Prostate gland (tissue), 2 donors: ENCODE measurements around the gene RPL7L1. TPM values are rescaled to one million over a fixed set of nuclear protein-coding genes. Genes with fewer than 3 reads are reported as not detected.

Source experiments
- DNase-seq: peaks from one replicate; pipeline ENCODE4 v3.0.0-alpha.2; 2019; ENCODE audit warnings: low spot score
- H3K27ac ChIP-seq, 2 donors: fragments of 200-600 bp; sonication (generic); 2 replicates each; pipeline ENCODE4 v1.5.1; 2017 to 2019
- H3K27me3 ChIP-seq: fragments of 200-600 bp; sonication (generic); replicated peaks from 2 replicates; pipeline ENCODE4 v1.5.1; 2019; ENCODE audit not compliant: insufficient read depth
- H3K36me3 ChIP-seq, 2 donors: fragments of 200-600 bp; sonication (generic); 1 replicate in 1 of 2; 2 replicates in 1 of 2; pipeline versions ENCODE4 v1.5.1 to v1.8.1; 2017 to 2019
- H3K4me1 ChIP-seq: fragments of 200-600 bp; sonication (generic); replicated peaks from 2 replicates; pipeline ENCODE4 v1.5.1; 2019
- H3K4me3 ChIP-seq, 2 donors: fragments of 200-600 bp; sonication (generic); 2 replicates each; pipeline ENCODE4 v1.5.1; 2017 to 2019
- H3K9me3 ChIP-seq: fragments of 200-600 bp; sonication (generic); 2 replicates; pipeline ENCODE4 v1.5.1; 2017
- POLR2A ChIP-seq: fragments of 450-650 bp; IDR thresholded peaks from one replicate; pipeline ENCODE4 v1.6.1; 2016; ENCODE audit warnings: antibody characterized with exemption, mild to moderate bottlenecking
- POLR2AphosphoS5 ChIP-seq: sonication (generic); formaldehyde crosslinking; IDR thresholded peaks from one replicate; pipeline ENCODE4 v1.6.1; 2017; ENCODE audit warnings: antibody characterized with exemption
- WGBS: methylation state at CpG from one replicate; pipeline ENCODE4 v1.1.5; 2018; 5-methylcytosine and 5-hydroxymethylcytosine counted together
- intact Hi-C: fragments of 100-400 bp; cut with DNase I; formaldehyde crosslinking; loops from one replicate; pipeline ENCODE4 v1.14.2; 2022
- total RNA-seq, 2 donors: library from RNA; depleted of rRNA; stranded (reverse); fragments of >200 nt; gene quantifications; one replicate each; pipeline ENCODE4 v1.1.0, GENCODE V29; 2016
- TF ChIP-seq, protein P1 (sequence below), 4 experiments: fragments of 200-600 bp in 2 of 4; fragments of 450-650 bp in 2 of 4; sonication (generic) in 2 of 4; IDR thresholded peaks; 1 replicate in 3 of 4; 2 replicates in 1 of 4; pipeline ENCODE4 v1.5.1; 2016 to 2019; ENCODE audit warnings: antibody characterized with exemption in 4 of 4, mild to moderate bottlenecking in 2 of 4, moderate library complexity in 2 of 4

The RPL7L1 gene
- total RNA-seq, 2 donors from 2014 or later: 79.0 to 79.8 TPM

DNA sequence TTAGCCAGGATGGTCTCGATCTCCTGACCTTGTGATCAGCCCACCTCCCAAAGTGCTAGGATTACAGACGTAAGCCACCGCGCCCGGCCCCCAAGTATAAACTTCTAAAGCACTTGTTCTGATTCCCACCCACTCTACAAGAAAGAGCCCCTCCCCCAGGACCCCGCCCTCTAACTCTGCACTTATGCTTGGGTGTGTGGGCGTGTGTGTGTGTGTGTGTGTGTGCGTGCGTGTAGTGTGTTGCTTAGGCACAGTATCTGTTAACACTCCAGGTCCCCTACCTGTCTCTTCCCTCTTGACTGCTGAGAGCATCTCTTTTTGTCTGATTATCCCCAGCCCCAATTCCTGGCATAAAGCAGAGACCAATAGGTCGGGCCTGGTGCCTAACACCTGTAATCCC is 30.4 kb downstream of the RPL7L1 start:
- Histone ChIP-seq H3K27ac (no peak overlapping the region), H3K27me3 (no peaks in the 10 kb centered on the region), H3K36me3 (no peaks in the 10 kb centered on the region), H3K9me3 (no peaks in the 10 kb centered on the region), H3K4me3 (no peak overlapping the region), H3K4me1 (no peaks in the 10 kb centered on the region)
- intact Hi-C loops: no loop called here
- TF ChIP-seq POLR2AphosphoS5 (no peak), POLR2A (no peak)
- TF ChIP-seq, protein P1, sequence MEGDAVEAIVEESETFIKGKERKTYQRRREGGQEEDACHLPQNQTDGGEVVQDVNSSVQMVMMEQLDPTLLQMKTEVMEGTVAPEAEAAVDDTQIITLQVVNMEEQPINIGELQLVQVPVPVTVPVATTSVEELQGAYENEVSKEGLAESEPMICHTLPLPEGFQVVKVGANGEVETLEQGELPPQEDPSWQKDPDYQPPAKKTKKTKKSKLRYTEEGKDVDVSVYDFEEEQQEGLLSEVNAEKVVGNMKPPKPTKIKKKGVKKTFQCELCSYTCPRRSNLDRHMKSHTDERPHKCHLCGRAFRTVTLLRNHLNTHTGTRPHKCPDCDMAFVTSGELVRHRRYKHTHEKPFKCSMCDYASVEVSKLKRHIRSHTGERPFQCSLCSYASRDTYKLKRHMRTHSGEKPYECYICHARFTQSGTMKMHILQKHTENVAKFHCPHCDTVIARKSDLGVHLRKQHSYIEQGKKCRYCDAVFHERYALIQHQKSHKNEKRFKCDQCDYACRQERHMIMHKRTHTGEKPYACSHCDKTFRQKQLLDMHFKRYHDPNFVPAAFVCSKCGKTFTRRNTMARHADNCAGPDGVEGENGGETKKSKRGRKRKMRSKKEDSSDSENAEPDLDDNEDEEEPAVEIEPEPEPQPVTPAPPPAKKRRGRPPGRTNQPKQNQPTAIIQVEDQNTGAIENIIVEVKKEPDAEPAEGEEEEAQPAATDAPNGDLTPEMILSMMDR (IDR thresholded peaks at IDR 0.05): no peak
- no peak for DNase-seq
- WGBS: 96% methylated on average over 10 of the region's 10 CpGs

DNA sequence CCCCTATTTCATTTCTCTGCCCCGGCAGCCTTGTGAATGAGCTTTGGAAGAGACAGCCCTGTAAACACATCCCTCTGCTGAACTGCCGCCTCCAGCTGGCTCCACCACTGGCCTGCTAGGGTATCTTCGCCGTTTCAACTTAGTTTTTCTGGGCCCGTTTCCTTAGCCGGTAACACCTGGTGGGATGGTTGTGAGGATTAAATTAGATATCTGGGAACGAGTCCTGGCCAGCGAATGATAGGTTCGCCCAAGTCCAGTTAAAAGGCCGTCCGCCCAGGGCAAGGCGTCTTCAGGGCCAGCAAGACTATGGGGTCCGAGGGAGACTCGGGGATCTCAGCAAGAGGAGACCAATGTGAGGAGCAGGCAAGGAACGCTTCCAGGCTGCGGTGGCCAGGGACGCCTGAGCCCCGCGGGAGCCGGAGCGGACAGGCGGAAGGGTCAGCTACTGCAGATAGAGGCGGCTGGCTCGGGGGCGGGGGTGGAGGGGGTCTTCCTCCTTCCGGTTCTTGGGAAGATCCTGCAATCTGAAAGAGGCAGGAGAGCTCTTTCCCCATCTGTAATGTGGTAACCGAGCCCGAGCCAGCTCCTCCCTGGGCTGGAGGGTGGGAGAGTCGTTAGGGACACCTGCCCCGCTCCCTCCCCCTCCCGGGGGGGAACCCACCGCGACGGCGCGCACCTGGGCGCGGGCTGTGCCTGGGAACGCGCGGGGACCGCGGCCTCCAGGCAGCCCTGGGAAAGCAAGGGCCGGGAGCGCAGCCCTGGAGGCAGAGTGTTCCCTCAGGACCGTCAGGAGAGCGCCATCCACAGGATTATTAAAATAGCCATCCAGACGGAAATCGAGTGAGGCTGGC is 32.0 kb downstream of the RPL7L1 start:
- intact Hi-C loops: no loop called here
- TF ChIP-seq, protein P1 (IDR thresholded peaks at IDR 0.05): no peak
- no peak for TF ChIP-seq POLR2A
- no peak for TF ChIP-seq POLR2AphosphoS5
- H3K4me1 ChIP-seq: no peaks in the 10 kb centered on the region
- 10% methylated on average over 48 of the region's 49 CpGs for WGBS
- H3K36me3 ChIP-seq: no peaks in the 10 kb centered on the region
- H3K4me3 ChIP-seq: peak overlapping the region; percentile 9 to 19
- H3K9me3 ChIP-seq: no peaks in the 10 kb centered on the region
- H3K27me3 ChIP-seq: no peaks in the 10 kb centered on the region
- no peak overlapping the region for H3K27ac ChIP-seq
- no peak for DNase-seq

DNA sequence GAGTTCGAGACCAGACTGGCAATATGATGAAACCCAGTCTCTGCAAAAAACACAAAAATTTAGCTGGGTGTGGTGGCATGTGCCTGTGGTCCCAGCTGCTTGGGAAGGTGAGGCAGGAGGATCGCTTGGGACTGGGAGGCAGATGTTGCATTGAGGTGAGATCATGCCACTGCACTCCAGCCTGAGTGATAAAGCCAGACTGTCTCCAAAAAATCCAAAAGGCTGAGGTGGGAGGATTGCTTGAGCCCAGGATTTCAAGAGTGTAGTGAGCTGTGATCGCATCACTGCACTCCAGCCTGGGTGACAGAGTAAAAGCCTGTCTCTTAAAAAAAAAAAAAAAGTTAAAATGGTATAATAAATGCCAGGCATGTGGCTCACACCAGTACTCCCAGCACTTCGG is 35.1 kb downstream of the RPL7L1 start:
- WGBS: 53% methylated on average over 4 of the region's 4 CpGs
- H3K27ac ChIP-seq: no peak overlapping the region
- DNase-seq: no peak
- TF ChIP-seq POLR2AphosphoS5: no peak
- TF ChIP-seq, protein P1 (IDR thresholded peaks at IDR 0.05): no peak
- no peaks in the 10 kb centered on the region for H3K36me3 ChIP-seq
- H3K27me3 ChIP-seq: no peaks in the 10 kb centered on the region
- H3K4me1 ChIP-seq: no peaks in the 10 kb centered on the region
- intact Hi-C loops: no loop called here
- no peaks in the 10 kb centered on the region for H3K9me3 ChIP-seq
- H3K4me3 ChIP-seq: no peak overlapping the region

DNA sequence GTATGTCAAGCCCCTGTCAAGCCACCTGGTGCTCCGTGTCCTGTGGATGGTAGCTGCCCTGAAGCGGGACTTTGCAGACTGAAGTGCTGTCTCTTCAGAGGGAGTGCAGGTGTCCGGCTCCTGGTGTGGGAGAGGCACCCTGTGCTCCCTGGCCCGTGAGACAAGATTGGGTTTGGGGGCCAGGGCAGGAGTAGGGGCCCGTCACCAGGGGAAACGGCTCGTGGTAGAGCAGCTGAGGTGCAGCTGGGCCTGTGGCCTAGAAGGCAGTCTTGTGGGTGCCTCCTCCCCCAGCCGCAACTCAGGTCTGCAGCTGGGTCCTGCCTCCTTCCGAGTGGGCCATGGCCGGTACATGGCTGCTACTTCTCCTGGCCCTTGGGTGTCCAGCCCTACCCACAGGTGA is 36.3 kb downstream of the RPL7L1 start, which contains the start of gene PTCRA:
PTCRA (plus strand) TSS at position 322 of the 400 bp plus-strand sequence; CDS start at position 339, 17 bp downstream.
- no peaks in the 10 kb centered on the region for H3K27me3 ChIP-seq
- H3K4me1 ChIP-seq: no peaks in the 10 kb centered on the region
- H3K27ac ChIP-seq: no peak within 1 kb of the TSS
- H3K4me3 ChIP-seq: no peak within 1 kb of the TSS
- WGBS: 82% methylated on average over 10 of the region's 10 CpGs
- intact Hi-C loops: no loop called here
- TF ChIP-seq POLR2A (no peak), POLR2AphosphoS5 (no peak)
- TF ChIP-seq, protein P1 (IDR thresholded peaks at IDR 0.05): no peak
- no peak for DNase-seq
- no peaks in the 10 kb centered on the region for H3K9me3 ChIP-seq
- H3K36me3 ChIP-seq: no peaks in the 10 kb centered on the region

DNA sequence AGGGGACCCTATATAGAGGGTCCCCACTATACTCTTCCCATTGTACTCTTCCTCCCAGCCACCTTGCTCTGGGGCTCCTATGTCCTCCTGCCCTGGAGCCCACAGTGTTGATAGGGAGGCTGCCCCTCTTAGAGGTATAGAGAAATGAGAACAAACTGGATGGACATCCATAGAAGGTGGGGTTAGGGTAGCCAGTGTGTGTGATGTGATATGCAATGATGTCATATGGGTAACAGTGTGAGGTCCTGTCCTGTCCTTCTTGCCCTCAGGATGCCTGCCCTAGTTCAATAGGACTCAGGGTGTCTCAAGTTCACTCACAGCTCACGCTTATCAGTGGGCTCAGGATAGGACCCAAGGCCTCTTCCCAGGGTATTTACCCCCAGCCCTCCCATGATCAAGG is 36.9 kb downstream of the RPL7L1 start:
- Histone ChIP-seq H3K36me3 (no peaks in the 10 kb centered on the region), H3K9me3 (no peaks in the 10 kb centered on the region), H3K4me3 (no peak overlapping the region), H3K27ac (no peak overlapping the region), H3K4me1 (no peaks in the 10 kb centered on the region), H3K27me3 (no peaks in the 10 kb centered on the region)
- intact Hi-C loops: no loop called here
- DNase-seq: no peak
- 92% methylated on average over 1 of the region's 1 CpG for WGBS
- TF ChIP-seq, protein P1 (IDR thresholded peaks at IDR 0.05): no peak
- TF ChIP-seq POLR2AphosphoS5 (no peak), POLR2A (no peak)
